Adrenal gland (tissue), 5 donors: ENCODE results near the gene AUNIP.

Source experiments
- CTCF ChIP-seq, 6 experiments: fragments of 450-650 bp in 4 of 6; fragments of 200-600 bp in 2 of 6; sonication (generic) in 1 of 6; IDR thresholded peaks; 1 replicate in 5 of 6; 2 replicates in 1 of 6; pipeline versions ENCODE4 v1.5.1 to v1.8.0; 2016 to 2021; ENCODE audit warnings: antibody characterized with exemption in 6 of 6, mild to moderate bottlenecking in 2 of 6, moderate library complexity in 1 of 6
- POLR2A ChIP-seq, 2 donors: fragments of 450-650 bp; IDR thresholded peaks; one replicate each; pipeline ENCODE4 v1.6.1; 2017; ENCODE audit warnings: antibody characterized with exemption in 2 of 2, mild to moderate bottlenecking in 2 of 2, moderate library complexity in 1 of 2
- donor health status: DM: no; HTN: no; CAD: no.

- no peak for TF ChIP-seq CTCF (IDR thresholded peaks at IDR 0.05)
- TF ChIP-seq POLR2A (IDR thresholded peaks at IDR 0.05): no peak
These were observed 17.9 kb upstream of the AUNIP start for GRCh38 chr1:25877155-25877554.
